Activated CD4-positive, alpha-beta memory T cell treated with anti-CD3 and anti-CD28 coated beads for 36 hours (primary cell): ENCODE measurements around the gene YIF1B. TPM values are rescaled to one million over a fixed set of nuclear protein-coding genes. Genes with fewer than 3 reads are reported as not detected.

Source experiments
- CTCF ChIA-PET: fragments of 350-600 bp; sonication (Branson Sonifier 250); formaldehyde crosslinking; loops from one replicate; lab custom pipeline; 2021; ENCODE audit warnings: antibody characterized with exemption, inconsistent platforms; lab: Charles Lee
- POLR2A ChIA-PET: fragments of 350-600 bp; sonication (Branson Sonifier 250); formaldehyde crosslinking; loops from one replicate; lab custom pipeline; 2021; ENCODE audit warnings: antibody characterized with exemption; lab: Charles Lee
- DNase-seq: peaks from one replicate; pipeline ENCODE4 v3.0.0-alpha.2; 2020
- H3K27ac Mint-ChIP-seq: one replicate; pipeline ENCODE4 v1.8.0; 2021; ENCODE audit warnings: mixed read lengths
- H3K27me3 Mint-ChIP-seq: one replicate; pipeline ENCODE4 v1.8.0; 2021; ENCODE audit warnings: mixed read lengths
- H3K36me3 Mint-ChIP-seq: one replicate; pipeline ENCODE4 v1.8.0; 2021; ENCODE audit warnings: mixed read lengths
- H3K4me1 Mint-ChIP-seq: one replicate; pipeline ENCODE4 v1.8.0; 2021; ENCODE audit warnings: low read depth, mixed read lengths
- H3K4me3 Mint-ChIP-seq: one replicate; pipeline ENCODE4 v1.8.0; 2021; ENCODE audit warnings: mild to moderate bottlenecking, mixed read lengths
- H3K9me3 Mint-ChIP-seq: one replicate; pipeline ENCODE4 v1.8.0; 2021; ENCODE audit warnings: mixed read lengths
- intact Hi-C: fragments of 100-400 bp; cut with micrococcal nuclease; formaldehyde crosslinking; loops from one replicate; pipeline ENCODE4 v1.15.1; 2023
- total RNA-seq, 2 experiments: library from RNA; stranded (reverse); gene quantifications; one replicate each; pipeline ENCODE4 v1.2.3, GENCODE V29; 2021

The YIF1B gene
- total RNA-seq, 2 experiments from 2014 or later = 79.7 to 82.3 TPM

DNA sequence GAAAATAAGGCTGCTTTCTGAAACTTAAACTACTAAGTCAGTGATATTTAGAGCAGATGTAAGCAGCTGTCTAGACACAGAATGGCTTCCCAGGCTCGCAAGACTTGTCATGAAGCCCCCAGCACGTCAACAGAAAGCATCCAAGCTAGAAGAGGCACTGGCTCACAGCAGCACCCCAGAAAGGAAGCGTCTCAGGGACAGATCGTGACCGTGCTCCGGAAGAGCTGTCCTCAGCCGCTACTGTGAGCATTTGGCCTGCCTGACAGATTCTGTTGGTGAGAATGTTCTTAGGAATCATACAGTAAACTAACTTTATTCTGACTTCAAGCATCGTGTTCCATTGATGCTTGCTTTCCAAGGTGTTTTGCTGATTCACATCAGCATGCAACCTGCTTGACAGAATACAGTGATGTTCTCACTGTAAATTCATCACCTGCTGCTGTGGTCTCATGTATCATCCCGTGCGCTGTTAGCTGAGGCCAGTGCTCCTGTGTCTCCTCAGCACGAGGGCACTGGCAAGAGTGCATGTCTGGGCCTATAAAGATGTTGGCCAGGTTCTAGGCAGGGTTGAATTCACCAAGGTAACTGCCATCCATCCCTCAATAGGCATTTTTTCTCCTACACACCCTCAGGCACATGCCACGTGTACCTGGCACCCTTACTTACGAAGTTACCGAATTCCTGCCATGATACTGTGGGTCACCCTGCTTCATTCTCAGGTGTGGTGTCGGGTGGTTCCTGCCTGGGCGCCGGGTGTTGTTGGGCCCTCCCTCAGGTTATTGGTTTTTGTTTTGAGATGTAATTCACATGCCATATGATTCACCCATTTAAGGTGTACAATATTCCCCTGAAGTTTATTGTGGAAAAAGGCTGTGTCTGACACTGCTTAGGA, 35.5 kb downstream of the YIF1B start:
- Mint-ChIP-seq H3K4me1 (peaks cover 11% of the 10 kb centered on the region), H3K4me3 (no peak overlapping the region), H3K27me3 (no peaks in the 10 kb centered on the region), H3K36me3 (no peaks in the 10 kb centered on the region), H3K27ac (no peak overlapping the region), H3K9me3 (no peaks in the 10 kb centered on the region)
- ChIA-PET CTCF (no interaction called here), POLR2A (no interaction called here)
- no peak for DNase-seq
- intact Hi-C loops = no loop called here

DNA sequence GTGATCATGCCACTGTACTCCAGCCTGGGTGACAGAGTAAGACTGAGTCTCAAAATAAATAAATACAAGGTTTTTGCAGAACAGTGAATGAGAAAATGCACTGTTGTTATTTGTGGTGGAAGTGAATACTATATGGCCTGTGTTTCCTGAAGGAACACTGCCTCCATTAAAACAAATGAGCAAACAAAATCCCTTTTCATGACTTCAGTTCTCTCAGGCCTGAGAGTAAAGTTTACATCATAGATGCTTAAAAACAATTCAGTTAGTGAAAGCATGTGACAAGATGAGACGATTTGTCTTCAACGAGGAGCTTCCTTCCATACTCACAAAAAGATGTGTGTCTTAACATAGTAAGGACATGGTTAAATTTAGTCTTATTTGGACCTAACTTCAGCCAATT, 37.0 kb downstream of the YIF1B start:
- no peaks in the 10 kb centered on the region for H3K36me3 Mint-ChIP-seq
- CTCF ChIA-PET = interaction anchor here (0.6 kb wide), 1 partner anchor 286 kb away, joined by 3 read pairs; no protein-coding TSS in a partner anchor
- peaks cover 11% of the 10 kb centered on the region for H3K4me1 Mint-ChIP-seq
- intact Hi-C loops = no loop called here
- no peak overlapping the region for H3K4me3 Mint-ChIP-seq
- no peaks in the 10 kb centered on the region for H3K27me3 Mint-ChIP-seq
- DNase-seq = no peak
- H3K27ac Mint-ChIP-seq = no peak overlapping the region
- POLR2A ChIA-PET = interaction anchor here (0.6 kb wide), 1 partner anchor 35 kb away, joined by 3 read pairs; no protein-coding TSS in a partner anchor
- H3K9me3 Mint-ChIP-seq = no peaks in the 10 kb centered on the region

- DNase-seq = no peak
- intact Hi-C loops = no loop called here
- H3K27me3 Mint-ChIP-seq = no peaks in the 10 kb centered on the region
- no peaks in the 10 kb centered on the region for H3K36me3 Mint-ChIP-seq
- no peaks in the 10 kb centered on the region for H3K9me3 Mint-ChIP-seq
- ChIA-PET POLR2A (interaction anchor here (0.6 kb wide), 2 partner anchors 34 to 427 kb away, joined by 3 to 5 read pairs; no protein-coding TSS in a partner anchor), CTCF (interaction anchor here (0.6 kb wide), 2 partner anchors 64 to 285 kb away, joined by 3 read pairs; no protein-coding TSS in a partner anchor)
- peaks cover 11% of the 10 kb centered on the region for H3K4me1 Mint-ChIP-seq
- no peak overlapping the region for H3K4me3 Mint-ChIP-seq
- no peak overlapping the region for H3K27ac Mint-ChIP-seq
Measured at GRCh38 chr19:38277969-38278680, 37.6 kb downstream of the YIF1B start.

- Mint-ChIP-seq H3K27ac (no peak overlapping the region), H3K27me3 (no peaks in the 10 kb centered on the region), H3K36me3 (no peaks in the 10 kb centered on the region), H3K4me1 (peaks cover 10% of the 10 kb centered on the region), H3K9me3 (no peaks in the 10 kb centered on the region), H3K4me3 (no peak overlapping the region)
- intact Hi-C loops = no loop called here
- ChIA-PET CTCF (interaction anchor here (0.6 kb wide), 1 partner anchor 64 kb away, joined by 3 read pairs; no protein-coding TSS in a partner anchor), POLR2A (interaction anchor here (0.6 kb wide), 1 partner anchor 426 kb away, joined by 5 read pairs; no protein-coding TSS in a partner anchor)
- DNase-seq = no peak
Measured at GRCh38 chr19:38277549-38277948, 38.2 kb downstream of the YIF1B start.

DNA sequence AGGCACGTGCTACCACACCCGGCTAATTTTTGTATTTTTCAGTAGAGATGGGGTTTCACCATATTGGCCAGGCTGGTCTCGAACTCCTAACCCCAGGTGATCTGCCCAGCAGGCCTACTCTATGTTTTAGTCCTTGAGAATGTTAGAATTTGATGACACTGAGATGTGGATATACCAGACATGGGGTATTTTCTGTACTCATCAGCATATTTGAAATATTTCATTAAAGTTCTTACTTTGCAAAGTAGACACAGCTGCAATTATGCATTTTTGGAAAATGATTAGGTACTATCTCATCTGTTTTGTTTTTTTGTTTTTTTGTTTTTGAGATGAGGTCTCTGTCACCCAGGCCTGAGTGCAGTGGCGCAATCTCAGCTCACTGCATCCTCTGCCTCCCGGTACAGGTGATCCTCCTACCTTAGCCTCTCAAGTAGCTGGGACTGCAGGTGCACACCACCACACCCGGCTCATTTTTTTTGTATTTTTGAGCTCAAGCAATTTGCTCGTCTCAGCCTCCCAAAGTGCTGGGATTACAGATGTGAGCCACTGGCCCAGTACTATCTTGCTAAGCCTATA, 38.7 kb downstream of the YIF1B start:
- no peak overlapping the region for H3K27ac Mint-ChIP-seq
- no peaks in the 10 kb centered on the region for H3K27me3 Mint-ChIP-seq
- intact Hi-C loops = no loop called here
- DNase-seq = no peak
- H3K4me3 Mint-ChIP-seq = no peak overlapping the region
- ChIA-PET CTCF (no interaction called here), POLR2A (no interaction called here)
- H3K4me1 Mint-ChIP-seq = peaks cover 5% of the 10 kb centered on the region
- H3K9me3 Mint-ChIP-seq = no peaks in the 10 kb centered on the region
- no peaks in the 10 kb centered on the region for H3K36me3 Mint-ChIP-seq

GRCh38 chr19:38274739-38275138, 41.0 kb downstream of the YIF1B start:
- Mint-ChIP-seq H3K36me3 (no peaks in the 10 kb centered on the region), H3K4me3 (no peak overlapping the region), H3K4me1 (peaks cover 7% of the 10 kb centered on the region), H3K9me3 (no peaks in the 10 kb centered on the region), H3K27ac (no peak overlapping the region), H3K27me3 (no peaks in the 10 kb centered on the region)
- DNase-seq = no peak
- POLR2A ChIA-PET = no interaction called here
- intact Hi-C loops = no loop called here
- CTCF ChIA-PET = interaction anchor here (0.6 kb wide), 1 partner anchor 193 kb away, joined by 4 read pairs; no protein-coding TSS in a partner anchor

DNA sequence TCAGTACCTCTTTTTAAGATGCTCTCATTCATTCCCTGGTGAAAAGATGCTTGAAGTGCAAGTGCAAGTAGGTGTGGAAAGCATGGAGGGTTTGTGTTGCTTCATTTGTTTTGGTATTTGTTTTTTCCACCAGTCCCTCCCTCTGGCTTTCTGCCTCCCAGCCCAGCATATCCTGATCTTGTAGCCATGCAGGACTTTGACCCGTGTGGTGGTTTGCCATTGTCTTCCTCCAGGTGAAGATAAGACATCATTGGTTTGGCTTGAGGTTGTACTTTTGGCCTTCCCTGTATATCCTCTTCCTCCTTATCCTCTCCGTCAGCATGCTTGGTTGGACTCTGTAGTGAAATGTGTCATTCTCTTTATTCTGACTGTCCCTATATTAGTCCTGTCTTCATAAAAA, 42.2 kb downstream of the YIF1B start:
- DNase-seq = no peak
- H3K27ac Mint-ChIP-seq = no peak overlapping the region
- H3K9me3 Mint-ChIP-seq = no peaks in the 10 kb centered on the region
- ChIA-PET CTCF (no interaction called here), POLR2A (interaction anchor here (0.7 kb wide), 1 partner anchor 8 kb away, joined by 3 read pairs; no protein-coding TSS in a partner anchor)
- no peaks in the 10 kb centered on the region for H3K27me3 Mint-ChIP-seq
- intact Hi-C loops = no loop called here
- H3K4me1 Mint-ChIP-seq = peaks cover 7% of the 10 kb centered on the region
- no peak overlapping the region for H3K4me3 Mint-ChIP-seq
- H3K36me3 Mint-ChIP-seq = no peaks in the 10 kb centered on the region

- no peaks in the 10 kb centered on the region for H3K9me3 Mint-ChIP-seq
- POLR2A ChIA-PET = no interaction called here
- no peaks in the 10 kb centered on the region for H3K27me3 Mint-ChIP-seq
- intact Hi-C loops = no loop called here
- no peak overlapping the region for H3K27ac Mint-ChIP-seq
- H3K4me1 Mint-ChIP-seq = peaks cover 19% of the 10 kb centered on the region
- CTCF ChIA-PET = no interaction called here
- no peak overlapping the region for H3K4me3 Mint-ChIP-seq
- H3K36me3 Mint-ChIP-seq = no peaks in the 10 kb centered on the region
- DNase-seq = no peak
Measured at GRCh38 chr19:38270587-38271167, 45.1 kb downstream of the YIF1B start.

DNA sequence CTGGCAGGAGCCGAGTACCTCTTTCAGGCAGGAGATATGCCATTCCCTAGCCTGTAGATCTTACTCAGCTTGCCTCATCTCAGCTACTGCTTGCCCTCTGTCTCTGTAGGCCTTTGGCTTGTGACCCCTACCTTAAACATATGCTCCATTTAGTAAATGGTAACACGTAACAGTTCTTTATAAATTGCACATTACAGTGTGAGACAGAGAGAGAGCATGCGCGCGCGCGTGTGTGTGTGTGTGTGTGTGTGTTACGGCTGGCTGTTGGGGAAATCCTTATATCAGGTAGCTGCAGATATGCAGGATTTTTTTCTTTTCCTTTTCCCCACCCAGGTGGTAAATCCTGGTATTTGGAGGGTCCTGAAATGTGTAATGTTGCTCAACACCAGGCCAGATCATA, 47.2 kb downstream of the YIF1B start:
- ChIA-PET POLR2A (no interaction called here), CTCF (interaction anchor here (0.6 to 5.3 kb wide), 2 partner anchors 25 to 301 kb away, joined by 3 to 30 read pairs; no protein-coding TSS in a partner anchor)
- H3K9me3 Mint-ChIP-seq = no peaks in the 10 kb centered on the region
- no peaks in the 10 kb centered on the region for H3K27me3 Mint-ChIP-seq
- H3K4me3 Mint-ChIP-seq = no peak overlapping the region
- H3K36me3 Mint-ChIP-seq = no peaks in the 10 kb centered on the region
- peaks cover 31% of the 10 kb centered on the region for H3K4me1 Mint-ChIP-seq
- DNase-seq = no peak
- intact Hi-C loops = no loop called here
- H3K27ac Mint-ChIP-seq = no peak overlapping the region

DNA sequence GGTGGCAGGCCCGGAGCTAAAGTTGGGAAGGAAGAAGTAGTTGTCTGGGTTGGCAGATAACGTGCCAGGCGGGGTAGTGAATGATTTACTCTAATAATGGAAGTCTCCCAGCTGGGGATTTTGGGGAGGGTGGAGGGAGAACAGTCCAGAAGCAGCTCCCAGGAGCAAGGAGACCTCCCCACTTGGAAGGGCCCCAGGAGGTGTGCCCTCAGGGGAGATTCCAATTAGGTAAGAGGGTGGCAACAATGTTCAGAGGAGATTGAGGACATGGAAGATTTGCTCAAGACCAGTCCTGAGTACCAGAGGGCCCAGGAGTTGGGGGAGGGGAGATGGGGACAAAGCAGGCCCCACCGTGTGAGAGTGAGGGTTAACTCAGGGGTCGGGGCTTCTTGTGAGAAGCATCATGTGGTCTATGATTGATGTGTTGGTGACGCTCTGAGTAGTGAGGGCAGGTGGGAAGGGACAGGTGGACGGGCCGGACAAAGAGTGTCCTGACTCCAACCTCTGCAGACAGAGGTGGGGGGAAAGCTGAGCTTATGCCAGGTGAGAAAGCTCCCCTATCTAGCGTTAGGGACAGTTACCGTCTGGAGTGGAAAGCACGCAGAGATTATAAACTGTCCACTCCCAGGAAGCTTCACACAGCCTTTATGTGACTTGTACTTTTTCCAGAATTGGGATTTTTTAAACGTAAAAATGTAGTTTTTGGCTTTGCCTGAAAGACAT, 47.8 kb downstream of the YIF1B start:
- ChIA-PET CTCF (interaction anchor here (1.0 to 5.3 kb wide), 2 partner anchors 16 to 24 kb away, joined by 3 to 30 read pairs; no protein-coding TSS in a partner anchor), POLR2A (no interaction called here)
- H3K36me3 Mint-ChIP-seq = no peaks in the 10 kb centered on the region
- DNase-seq = no peak
- H3K27me3 Mint-ChIP-seq = no peaks in the 10 kb centered on the region
- H3K4me1 Mint-ChIP-seq = peaks cover 36% of the 10 kb centered on the region
- intact Hi-C loops = no loop called here
- no peak overlapping the region for H3K4me3 Mint-ChIP-seq
- no peaks in the 10 kb centered on the region for H3K9me3 Mint-ChIP-seq
- H3K27ac Mint-ChIP-seq = no peak overlapping the region

DNA sequence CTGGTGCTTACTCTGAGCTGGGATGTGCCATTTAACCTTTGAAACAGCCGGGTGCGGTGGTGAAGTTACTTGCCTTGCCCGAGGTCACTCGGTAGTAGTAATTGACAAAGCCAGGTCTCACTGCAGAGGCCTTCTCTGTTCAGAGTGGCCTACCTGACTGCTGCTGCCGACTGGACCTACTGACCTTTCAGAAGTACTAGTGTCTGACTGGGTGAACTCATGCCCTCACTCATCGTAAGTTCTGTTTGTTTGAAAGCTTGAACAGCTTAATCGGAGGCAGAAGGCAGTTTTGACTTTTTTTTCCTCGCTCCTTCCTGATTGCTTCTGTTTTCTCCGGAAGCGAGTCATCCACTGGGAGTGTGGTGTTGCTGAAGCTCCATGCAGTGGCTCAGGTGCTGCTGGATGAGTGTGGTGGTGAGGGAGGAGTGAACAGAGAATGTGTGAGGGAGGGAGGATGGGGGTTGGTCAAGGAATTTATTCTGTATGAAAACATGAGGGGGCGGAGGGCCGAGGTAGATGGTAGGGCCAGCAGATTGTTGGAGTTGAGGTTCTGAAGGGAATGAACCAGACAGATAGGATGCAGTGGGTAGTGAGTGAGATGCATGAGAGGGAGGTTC, 48.7 kb downstream of the YIF1B start:
- Mint-ChIP-seq H3K27ac (no peak overlapping the region), H3K36me3 (no peaks in the 10 kb centered on the region)
- intact Hi-C loops = no loop called here

More for the DNA sequence above, 48.7 kb downstream of the YIF1B start:
- ChIA-PET CTCF (interaction anchor here (1.0 to 5.3 kb wide), 2 partner anchors 16 to 23 kb away, joined by 3 to 30 read pairs; no protein-coding TSS in a partner anchor), POLR2A (no interaction called here)
- peaks cover 38% of the 10 kb centered on the region for H3K4me1 Mint-ChIP-seq
- no peak for DNase-seq
- no peak overlapping the region for H3K4me3 Mint-ChIP-seq
- H3K27me3 Mint-ChIP-seq = no peaks in the 10 kb centered on the region
- H3K9me3 Mint-ChIP-seq = no peaks in the 10 kb centered on the region
